ENCODE data around the gene LSM2.

The LSM2 gene

DNA sequence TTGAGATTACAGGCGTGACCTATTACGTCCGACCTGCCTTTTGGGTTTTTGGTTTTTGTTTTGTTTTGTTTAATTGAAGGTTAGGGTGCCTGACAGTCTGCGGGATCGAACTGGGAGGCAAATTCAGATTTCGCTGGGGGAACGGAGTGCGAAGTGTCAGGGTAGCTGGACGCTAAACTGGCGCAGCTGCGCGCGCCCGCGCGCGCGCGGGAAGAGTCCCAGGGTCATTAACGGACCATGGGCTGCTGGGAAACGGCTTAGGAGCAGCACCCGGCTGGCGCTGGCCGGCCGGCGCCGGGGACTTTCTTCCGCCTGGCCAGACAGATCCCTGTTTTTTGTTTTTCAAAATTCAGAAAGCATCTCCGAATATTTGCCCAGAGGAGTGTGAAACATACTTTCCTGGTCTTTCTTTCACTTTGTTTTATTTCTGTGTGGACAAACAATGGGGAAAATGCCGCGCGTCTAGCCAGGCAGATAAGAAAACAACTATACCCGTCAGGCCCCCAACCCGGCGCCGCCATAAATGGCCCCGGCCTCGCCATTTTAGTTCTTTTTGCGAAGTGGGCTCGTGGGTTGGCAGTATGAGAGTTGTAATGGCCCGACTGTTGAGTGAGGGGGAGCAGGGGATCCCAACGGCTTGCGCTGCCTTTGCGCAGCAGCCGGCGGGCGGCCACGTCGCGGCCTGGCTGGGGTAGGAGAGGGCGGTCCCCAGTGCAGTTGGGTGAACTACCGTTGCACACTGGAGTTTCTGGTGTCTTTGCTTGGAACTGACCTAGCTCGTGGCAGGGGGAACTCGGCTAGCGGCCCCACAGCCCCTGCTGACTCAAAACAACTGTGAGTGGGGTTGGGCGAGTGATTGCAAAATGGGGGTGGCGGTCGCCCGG, 27.8 kb upstream of the LSM2 start:
- in situ Hi-C loops (cut with MboI; ENCODE audit: low pct_unique_long_range_greater_than_20kb, low sequenced_read_pairs, unreplicated experiment) = loop anchor here (5.0 kb wide), 1 partner anchor 152 kb away; the partner anchor contains the start of gene LY6G5C

GRCh38 chr6:31831350-31832215, 24.8 kb upstream of the LSM2 start:
- in situ Hi-C loops (cut with MboI; ENCODE audit: low pct_unique_long_range_greater_than_20kb, low sequenced_read_pairs, unreplicated experiment) = loop anchor here (5.0 kb wide), 1 partner anchor 149 kb away; the partner anchor contains the start of gene LY6G5C
- no peak for DNase-seq (ENCODE audit: low spot score)
- TF ChIP-seq, protein P1, sequence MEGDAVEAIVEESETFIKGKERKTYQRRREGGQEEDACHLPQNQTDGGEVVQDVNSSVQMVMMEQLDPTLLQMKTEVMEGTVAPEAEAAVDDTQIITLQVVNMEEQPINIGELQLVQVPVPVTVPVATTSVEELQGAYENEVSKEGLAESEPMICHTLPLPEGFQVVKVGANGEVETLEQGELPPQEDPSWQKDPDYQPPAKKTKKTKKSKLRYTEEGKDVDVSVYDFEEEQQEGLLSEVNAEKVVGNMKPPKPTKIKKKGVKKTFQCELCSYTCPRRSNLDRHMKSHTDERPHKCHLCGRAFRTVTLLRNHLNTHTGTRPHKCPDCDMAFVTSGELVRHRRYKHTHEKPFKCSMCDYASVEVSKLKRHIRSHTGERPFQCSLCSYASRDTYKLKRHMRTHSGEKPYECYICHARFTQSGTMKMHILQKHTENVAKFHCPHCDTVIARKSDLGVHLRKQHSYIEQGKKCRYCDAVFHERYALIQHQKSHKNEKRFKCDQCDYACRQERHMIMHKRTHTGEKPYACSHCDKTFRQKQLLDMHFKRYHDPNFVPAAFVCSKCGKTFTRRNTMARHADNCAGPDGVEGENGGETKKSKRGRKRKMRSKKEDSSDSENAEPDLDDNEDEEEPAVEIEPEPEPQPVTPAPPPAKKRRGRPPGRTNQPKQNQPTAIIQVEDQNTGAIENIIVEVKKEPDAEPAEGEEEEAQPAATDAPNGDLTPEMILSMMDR (IDR thresholded peaks at IDR 0.05; ENCODE audit: extremely low read depth, insufficient read depth, missing control alignments) = no peak

More for the DNA sequence above, 27.8 kb upstream of the LSM2 start:
- TF ChIP-seq, protein P1 (IDR thresholded peaks at IDR 0.05; ENCODE audit: extremely low read depth, insufficient read depth, missing control alignments) = no peak
- peak; percentile 87 for DNase-seq (ENCODE audit: low spot score)

DNA sequence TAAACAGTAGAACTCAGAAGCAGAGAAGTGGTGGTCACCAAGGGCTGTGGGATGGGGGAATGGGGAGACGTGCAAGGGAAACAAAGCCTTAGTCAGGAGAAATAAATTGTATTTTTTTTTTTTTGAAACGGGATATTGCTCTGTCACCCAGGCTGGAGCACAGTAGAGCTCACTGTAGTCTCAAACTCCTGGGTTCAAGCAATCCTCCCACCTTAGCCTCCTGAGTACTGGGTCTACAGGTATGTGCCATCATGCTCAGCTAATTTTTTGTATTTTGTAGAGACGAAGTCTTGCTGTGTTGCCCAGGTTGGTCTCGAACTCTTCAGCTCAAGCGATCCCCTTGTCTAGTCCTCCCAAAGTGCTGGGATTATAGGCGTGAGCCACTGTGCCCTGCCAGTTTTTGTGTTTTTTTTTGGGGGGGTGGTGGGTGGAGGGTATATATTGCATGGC, 24.1 kb upstream of the LSM2 start:
- TF ChIP-seq, protein P1 (IDR thresholded peaks at IDR 0.05; ENCODE audit: extremely low read depth, insufficient read depth, missing control alignments) = no peak
- in situ Hi-C loops (cut with MboI; ENCODE audit: low pct_unique_long_range_greater_than_20kb, low sequenced_read_pairs, unreplicated experiment) = loop anchor here (5.0 kb wide), 1 partner anchor 149 kb away; the partner anchor contains the start of gene LY6G5C
- no peak for DNase-seq (ENCODE audit: low spot score)

DNA sequence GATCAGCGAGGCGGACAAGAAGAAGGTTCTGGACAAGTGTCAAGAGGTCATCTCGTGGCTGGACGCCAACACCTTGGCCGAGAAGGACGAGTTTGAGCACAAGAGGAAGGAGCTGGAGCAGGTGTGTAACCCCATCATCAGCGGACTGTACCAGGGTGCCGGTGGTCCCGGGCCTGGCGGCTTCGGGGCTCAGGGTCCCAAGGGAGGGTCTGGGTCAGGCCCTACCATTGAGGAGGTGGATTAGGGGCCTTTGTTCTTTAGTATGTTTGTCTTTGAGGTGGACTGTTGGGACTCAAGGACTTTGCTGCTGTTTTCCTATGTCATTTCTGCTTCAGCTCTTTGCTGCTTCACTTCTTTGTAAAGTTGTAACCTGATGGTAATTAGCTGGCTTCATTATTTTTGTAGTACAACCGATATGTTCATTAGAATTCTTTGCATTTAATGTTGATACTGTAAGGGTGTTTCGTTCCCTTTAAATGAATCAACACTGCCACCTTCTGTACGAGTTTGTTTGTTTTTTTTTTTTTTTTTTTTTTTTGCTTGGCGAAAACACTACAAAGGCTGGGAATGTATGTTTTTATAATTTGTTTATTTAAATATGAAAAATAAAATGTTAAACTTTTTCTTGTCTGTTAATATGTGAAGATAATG, 23.0 kb upstream of the LSM2 start:
- DNase-seq (ENCODE audit: low spot score) = no peak
- TF ChIP-seq, protein P1 (IDR thresholded peaks at IDR 0.05; ENCODE audit: extremely low read depth, insufficient read depth, missing control alignments) = peak; percentile 30
- in situ Hi-C loops (cut with MboI; ENCODE audit: low pct_unique_long_range_greater_than_20kb, low sequenced_read_pairs, unreplicated experiment) = loop anchor here (5.0 kb wide), 1 partner anchor 147 kb away; the partner anchor contains the start of gene LY6G5C

- DNase-seq (ENCODE audit: low spot score) = peak; percentile 93
- in situ Hi-C loops (cut with MboI; ENCODE audit: low pct_unique_long_range_greater_than_20kb, low sequenced_read_pairs, unreplicated experiment) = no loop called here
- TF ChIP-seq, protein P1 (IDR thresholded peaks at IDR 0.05; ENCODE audit: extremely low read depth, insufficient read depth, missing control alignments) = no peak
Measured at GRCh38 chr6:31827286-31828079, 20.7 kb upstream of the LSM2 start, which contains the start of gene HSPA1B. HSPA1B (plus strand) TSS chr6:31827738; CDS start chr6:31827951, 213 bp downstream.

Measured in GM13977 (cell line).